DND-41 (cell line): ENCODE measurements around the gene C1orf167.
A peak's percentile ranks its signal among the peaks of the same experiment; 100 is the strongest.

Source experiments
- ATAC-seq: fragments of 200-7000 bp; cut with Tn5 transposase; 3 replicates; pipeline ENCODE4 v1.9.1; 2021; ENCODE audit warnings: low read depth; ENCODE audit not compliant: insufficient read depth
- DNase-seq: peaks from one replicate; pipeline ENCODE4 v3.0.0-alpha.2; 2020
- H2AFZ ChIP-seq: 2 replicates; pipeline ENCODE4 v1.6.0; 2012; ENCODE audit warnings: low read depth, low read length
- H3K27ac ChIP-seq: 2 replicates; pipeline ENCODE4 v1.5.1; 2012; ENCODE audit warnings: low read length, inconsistent platforms
- H3K27me3 ChIP-seq: fragments of 200-600 bp; sonication (generic); 2 replicates; pipeline ENCODE4 v1.6.0; 2012; ENCODE audit warnings: low read length, mild to moderate bottlenecking, inconsistent platforms; ENCODE audit not compliant: insufficient read depth, poor library complexity
- H3K36me3 ChIP-seq: 2 replicates; pipeline ENCODE4 v1.5.1; 2012; ENCODE audit warnings: low read length, inconsistent platforms; ENCODE audit not compliant: insufficient read depth
- H3K4me1 ChIP-seq: 2 replicates; pipeline ENCODE4 v1.5.1; 2012; ENCODE audit warnings: mild to moderate bottlenecking, low read length; ENCODE audit not compliant: insufficient read depth
- H3K4me2 ChIP-seq: 2 replicates; pipeline ENCODE4 v1.6.0; 2012; ENCODE audit warnings: mild to moderate bottlenecking, moderate library complexity, low read length, inconsistent platforms; ENCODE audit not compliant: insufficient read depth
- H3K4me3 ChIP-seq, 2 experiments: fragments of 200-600 bp in 1 of 2; shearing (Covaris generic) in 1 of 2; 2 replicates each; pipeline ENCODE4 v1.5.1; 2012 to 2016; ENCODE audit warnings: inconsistent platforms in 2 of 2, low read length in 2 of 2, mild to moderate bottlenecking in 2 of 2, low read depth in 1 of 2, moderate library complexity in 1 of 2
- H3K79me2 ChIP-seq: 2 replicates; pipeline ENCODE4 v1.6.0; 2012; ENCODE audit warnings: low read length, inconsistent platforms; ENCODE audit not compliant: insufficient read depth
- H3K9ac ChIP-seq: 2 replicates; pipeline ENCODE4 v1.6.0; 2012; ENCODE audit warnings: low read depth, mild to moderate bottlenecking, inconsistent platforms, low read length, moderate library complexity
- H3K9me3 ChIP-seq: 2 replicates; pipeline ENCODE4 v1.5.1; 2012; ENCODE audit warnings: low read length, moderate library complexity, mild to moderate bottlenecking, inconsistent platforms; ENCODE audit not compliant: insufficient read depth, severe bottlenecking
- H4K20me1 ChIP-seq: 2 replicates; pipeline ENCODE4 v1.6.0; 2012; ENCODE audit warnings: low read length; ENCODE audit not compliant: insufficient read depth
- EZH2 ChIP-seq: IDR thresholded peaks from 3 replicates; pipeline ENCODE4 v1.6.1; 2012; ENCODE audit warnings: borderline replicate concordance, low read depth, mild to moderate bottlenecking, moderate library complexity, low read length, inconsistent platforms; ENCODE audit not compliant: severe bottlenecking
- TF ChIP-seq, protein P1 (sequence below): IDR thresholded peaks from 2 replicates; pipeline ENCODE4 v1.5.1; 2012; ENCODE audit warnings: borderline replicate concordance, low read length, moderate library complexity, mild to moderate bottlenecking; ENCODE audit not compliant: poor library complexity, severe bottlenecking; ENCODE audit errors: extremely low read depth

The C1orf167 gene

DNA sequence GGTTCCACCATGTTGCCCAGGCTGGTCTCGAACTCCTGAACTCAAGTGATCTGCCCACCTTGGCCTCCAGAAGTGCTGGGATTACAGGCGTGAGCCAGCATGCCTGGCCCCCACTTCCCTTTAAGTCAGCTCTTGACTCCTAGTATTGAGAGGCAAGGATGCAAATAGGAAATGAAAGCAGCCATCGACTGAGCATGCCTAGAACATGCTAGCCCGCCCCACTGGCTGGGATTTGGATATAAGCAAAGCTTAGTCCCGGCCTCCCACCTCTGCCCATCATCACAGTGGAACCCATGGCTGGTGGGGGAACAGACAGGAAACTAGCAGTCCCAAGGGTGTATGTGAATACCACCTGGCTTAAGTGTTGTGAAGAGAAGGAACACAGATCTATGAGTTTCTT, 10.5 kb downstream of the C1orf167 start:
- no peak overlapping the region for H3K4me2 ChIP-seq
- H3K79me2 ChIP-seq = no peaks in the 10 kb centered on the region
- no peaks in the 10 kb centered on the region for H3K27me3 ChIP-seq
- H4K20me1 ChIP-seq = no peaks in the 10 kb centered on the region
- ATAC-seq (no peak), DNase-seq (peak; percentile 11)
- no peak overlapping the region for H2AFZ ChIP-seq
- H3K4me1 ChIP-seq = no peaks in the 10 kb centered on the region
- H3K4me3 ChIP-seq = no peak overlapping the region
- no peaks in the 10 kb centered on the region for H3K9me3 ChIP-seq
- no peak overlapping the region for H3K9ac ChIP-seq
- no peak for TF ChIP-seq EZH2
- TF ChIP-seq, protein P1, sequence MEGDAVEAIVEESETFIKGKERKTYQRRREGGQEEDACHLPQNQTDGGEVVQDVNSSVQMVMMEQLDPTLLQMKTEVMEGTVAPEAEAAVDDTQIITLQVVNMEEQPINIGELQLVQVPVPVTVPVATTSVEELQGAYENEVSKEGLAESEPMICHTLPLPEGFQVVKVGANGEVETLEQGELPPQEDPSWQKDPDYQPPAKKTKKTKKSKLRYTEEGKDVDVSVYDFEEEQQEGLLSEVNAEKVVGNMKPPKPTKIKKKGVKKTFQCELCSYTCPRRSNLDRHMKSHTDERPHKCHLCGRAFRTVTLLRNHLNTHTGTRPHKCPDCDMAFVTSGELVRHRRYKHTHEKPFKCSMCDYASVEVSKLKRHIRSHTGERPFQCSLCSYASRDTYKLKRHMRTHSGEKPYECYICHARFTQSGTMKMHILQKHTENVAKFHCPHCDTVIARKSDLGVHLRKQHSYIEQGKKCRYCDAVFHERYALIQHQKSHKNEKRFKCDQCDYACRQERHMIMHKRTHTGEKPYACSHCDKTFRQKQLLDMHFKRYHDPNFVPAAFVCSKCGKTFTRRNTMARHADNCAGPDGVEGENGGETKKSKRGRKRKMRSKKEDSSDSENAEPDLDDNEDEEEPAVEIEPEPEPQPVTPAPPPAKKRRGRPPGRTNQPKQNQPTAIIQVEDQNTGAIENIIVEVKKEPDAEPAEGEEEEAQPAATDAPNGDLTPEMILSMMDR = no peak
- H3K27ac ChIP-seq = no peak overlapping the region
- H3K36me3 ChIP-seq = no peaks in the 10 kb centered on the region

DNA sequence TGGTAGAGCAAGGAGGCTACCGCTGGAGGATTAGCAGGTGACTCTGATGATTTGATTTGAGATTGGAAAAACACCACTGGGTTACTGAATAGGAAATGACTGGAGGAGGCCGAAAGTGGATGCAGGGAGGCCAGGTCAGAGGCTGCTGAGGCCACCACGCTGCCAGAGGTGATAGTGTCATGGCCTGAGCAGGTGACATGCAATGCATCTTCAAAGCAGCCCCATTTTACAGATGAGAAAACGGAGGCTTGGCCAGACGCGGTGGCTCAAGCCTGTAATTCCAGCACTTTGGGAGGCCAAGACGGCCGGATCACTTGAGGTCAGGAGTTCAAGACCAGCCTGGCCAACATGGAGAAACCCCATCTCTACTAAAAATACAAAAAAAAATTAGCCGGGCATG, 12.8 kb downstream of the C1orf167 start:
- Histone ChIP-seq H3K27me3 (no peaks in the 10 kb centered on the region), H2AFZ (no peak overlapping the region), H3K27ac (no peak overlapping the region), H3K9me3 (no peaks in the 10 kb centered on the region), H3K36me3 (no peaks in the 10 kb centered on the region), H3K79me2 (no peaks in the 10 kb centered on the region), H3K4me1 (no peaks in the 10 kb centered on the region), H4K20me1 (no peaks in the 10 kb centered on the region), H3K9ac (no peak overlapping the region), H3K4me3 (no peak overlapping the region), H3K4me2 (no peak overlapping the region)
- DNase-seq (no peak), ATAC-seq (no peak)
- TF ChIP-seq, protein P1 = no peak
- TF ChIP-seq EZH2 = no peak

GRCh38 chr1:11777658-11778322, 15.8 kb downstream of the C1orf167 start:
- TF ChIP-seq EZH2 = no peak
- TF ChIP-seq, protein P1 = no peak
- no peaks in the 10 kb centered on the region for H3K79me2 ChIP-seq
- no peak overlapping the region for H3K27ac ChIP-seq
- no peak for ATAC-seq
- DNase-seq = no peak
- H3K36me3 ChIP-seq = no peaks in the 10 kb centered on the region
- no peaks in the 10 kb centered on the region for H3K4me1 ChIP-seq
- no peak overlapping the region for H2AFZ ChIP-seq
- H3K4me2 ChIP-seq = no peak overlapping the region
- H3K9me3 ChIP-seq = no peaks in the 10 kb centered on the region
- H3K27me3 ChIP-seq = no peaks in the 10 kb centered on the region
- H4K20me1 ChIP-seq = no peaks in the 10 kb centered on the region
- H3K9ac ChIP-seq = no peak overlapping the region
- no peak overlapping the region for H3K4me3 ChIP-seq
